NCI-H2081 (cell line): ENCODE results near the gene RETN.
A peak's percentile ranks its signal among the peaks of the same experiment; 100 is the strongest.
"Not testable (repeated sequence)": the region's sequence is repeated elsewhere in the genome, so short reads cannot be mapped to it uniquely, and the experiment has no call there.

ENCODE experiments used
- DNase-seq, 2 experiments: peaks; one replicate each; lab custom pipeline; 2025; lab: John Stamatoyannopoulos, UW

Gene RETN

DNA sequence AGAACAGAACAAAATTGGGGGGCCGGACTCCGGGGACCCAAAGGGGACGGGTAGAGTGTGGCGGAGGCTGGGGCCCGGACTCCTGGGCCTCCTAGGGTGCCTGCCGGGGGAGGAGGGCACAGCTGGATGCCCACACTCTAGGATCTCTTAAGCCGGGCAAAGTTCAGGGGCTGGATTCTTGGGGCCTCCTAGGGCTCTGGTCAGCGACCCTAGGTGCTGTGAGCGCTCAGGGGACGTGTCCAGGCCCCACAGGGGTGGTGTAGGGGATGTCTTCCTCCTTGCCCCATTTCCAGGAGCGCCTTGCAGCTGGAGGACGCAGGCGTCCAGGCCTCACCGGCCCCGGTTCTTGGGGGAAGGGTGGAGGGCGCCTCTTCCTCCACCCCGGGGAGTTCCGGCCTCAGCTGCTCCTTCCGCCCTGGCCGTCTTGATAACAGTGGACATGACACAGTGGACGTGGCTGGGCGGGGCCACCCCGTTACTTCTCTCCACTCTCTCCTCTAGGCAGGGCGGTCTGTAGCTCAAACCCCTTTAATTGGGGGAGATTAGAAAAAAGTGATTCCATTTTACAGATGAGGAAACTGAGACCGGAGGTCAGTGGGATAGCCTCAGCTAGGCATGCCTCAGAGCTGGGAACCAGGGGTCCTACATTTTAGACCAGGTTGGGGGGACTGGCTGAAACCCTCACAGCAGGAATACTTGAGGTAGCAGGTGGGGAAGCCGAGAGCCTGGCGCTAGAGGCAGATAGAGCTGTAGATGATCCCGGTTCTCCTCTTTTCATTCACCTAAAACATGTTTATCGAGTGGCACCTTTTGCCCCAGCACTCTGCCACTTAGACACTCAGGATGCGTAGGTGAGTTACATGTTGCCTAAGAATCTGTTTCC is 31.2 kb upstream of the RETN start:
- DNase-seq: no peak

GRCh38 chr19:7638802-7639465 is 29.9 kb upstream of the RETN start:
- DNase-seq: no peak

DNA sequence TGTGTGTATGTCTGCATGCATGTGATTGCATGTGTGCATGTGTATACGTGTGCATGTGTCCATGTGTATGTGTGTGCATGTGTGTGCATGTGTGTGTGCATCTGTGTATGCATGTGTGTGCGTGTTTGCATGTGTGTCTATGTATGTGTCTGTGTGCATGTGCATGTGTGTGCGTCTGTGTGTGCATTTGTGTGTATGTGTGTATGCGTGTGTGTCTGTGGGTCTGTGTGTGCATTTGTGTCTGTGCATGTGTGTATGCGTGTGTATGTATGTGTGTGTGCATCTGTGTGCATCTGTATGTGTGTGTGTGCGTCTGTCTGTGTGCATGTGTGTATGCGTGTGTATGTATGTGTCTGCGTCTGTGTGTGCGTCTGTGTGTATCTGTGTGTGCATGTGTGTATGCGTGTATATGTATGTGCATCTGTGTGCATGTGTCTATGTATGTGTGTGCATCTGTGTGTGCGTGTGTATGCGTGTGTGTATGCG is 28.9 kb upstream of the RETN start:
- no peak for DNase-seq

- no peak for DNase-seq
Measured at GRCh38 chr19:7640803-7641202, 28.0 kb upstream of the RETN start.

- no peak for DNase-seq
Measured at GRCh38 chr19:7641290-7642276, 27.3 kb upstream of the RETN start.

DNA sequence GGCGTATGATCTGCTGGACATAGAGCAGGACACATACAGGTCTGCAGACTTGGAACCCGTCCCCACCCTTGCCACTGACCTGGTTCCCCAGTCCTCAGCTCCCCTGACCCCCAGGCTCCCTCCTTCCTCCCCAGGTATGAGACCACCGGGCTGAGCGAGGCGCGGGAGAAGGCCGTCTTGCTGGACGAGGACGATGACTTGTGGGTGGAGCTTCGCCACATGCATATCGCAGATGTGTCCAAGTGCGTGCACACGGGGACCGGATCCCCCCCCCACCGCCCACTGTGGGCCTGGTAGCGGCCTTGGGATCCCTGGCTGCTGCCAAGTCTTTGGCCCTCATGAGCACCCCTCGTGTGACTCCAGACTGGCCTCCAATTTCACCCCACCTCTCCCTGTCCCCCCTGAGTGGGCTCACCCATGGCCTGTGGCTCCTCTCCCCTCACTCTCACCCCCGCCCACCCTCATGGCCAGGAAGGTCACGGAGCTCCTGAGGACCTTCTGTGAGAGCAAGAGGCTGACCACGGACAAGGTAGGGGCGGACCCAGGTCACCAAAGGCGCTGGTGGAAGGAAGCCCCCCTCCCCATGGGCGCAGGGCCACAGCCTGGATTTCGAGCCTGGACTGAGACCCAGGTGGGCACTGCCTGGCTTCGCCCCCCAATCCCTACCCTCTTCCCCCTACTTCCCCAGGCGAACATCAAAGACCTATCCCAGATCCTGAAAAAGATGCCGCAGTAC is 26.4 kb upstream of the RETN start:
- DNase-seq: no peak

DNA sequence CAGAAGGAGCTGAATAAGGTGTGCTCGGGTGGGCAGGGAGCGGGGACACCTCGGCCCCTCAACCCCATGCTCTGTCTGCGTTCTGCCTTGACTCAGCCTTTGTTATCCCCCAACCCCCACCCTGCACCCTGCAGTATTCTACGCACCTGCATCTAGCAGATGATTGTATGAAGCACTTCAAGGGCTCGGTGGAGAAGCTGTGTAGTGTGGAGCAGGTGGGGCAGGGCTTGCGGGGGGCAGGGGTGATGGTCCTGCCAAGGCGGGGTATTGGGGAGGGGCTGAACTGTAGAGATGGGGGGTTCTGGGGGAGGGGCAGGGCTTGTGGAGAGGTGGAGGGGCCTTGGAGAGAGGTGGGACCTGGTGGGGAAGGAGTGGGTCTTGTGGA is 25.8 kb upstream of the RETN start:
- no peak for DNase-seq

DNA sequence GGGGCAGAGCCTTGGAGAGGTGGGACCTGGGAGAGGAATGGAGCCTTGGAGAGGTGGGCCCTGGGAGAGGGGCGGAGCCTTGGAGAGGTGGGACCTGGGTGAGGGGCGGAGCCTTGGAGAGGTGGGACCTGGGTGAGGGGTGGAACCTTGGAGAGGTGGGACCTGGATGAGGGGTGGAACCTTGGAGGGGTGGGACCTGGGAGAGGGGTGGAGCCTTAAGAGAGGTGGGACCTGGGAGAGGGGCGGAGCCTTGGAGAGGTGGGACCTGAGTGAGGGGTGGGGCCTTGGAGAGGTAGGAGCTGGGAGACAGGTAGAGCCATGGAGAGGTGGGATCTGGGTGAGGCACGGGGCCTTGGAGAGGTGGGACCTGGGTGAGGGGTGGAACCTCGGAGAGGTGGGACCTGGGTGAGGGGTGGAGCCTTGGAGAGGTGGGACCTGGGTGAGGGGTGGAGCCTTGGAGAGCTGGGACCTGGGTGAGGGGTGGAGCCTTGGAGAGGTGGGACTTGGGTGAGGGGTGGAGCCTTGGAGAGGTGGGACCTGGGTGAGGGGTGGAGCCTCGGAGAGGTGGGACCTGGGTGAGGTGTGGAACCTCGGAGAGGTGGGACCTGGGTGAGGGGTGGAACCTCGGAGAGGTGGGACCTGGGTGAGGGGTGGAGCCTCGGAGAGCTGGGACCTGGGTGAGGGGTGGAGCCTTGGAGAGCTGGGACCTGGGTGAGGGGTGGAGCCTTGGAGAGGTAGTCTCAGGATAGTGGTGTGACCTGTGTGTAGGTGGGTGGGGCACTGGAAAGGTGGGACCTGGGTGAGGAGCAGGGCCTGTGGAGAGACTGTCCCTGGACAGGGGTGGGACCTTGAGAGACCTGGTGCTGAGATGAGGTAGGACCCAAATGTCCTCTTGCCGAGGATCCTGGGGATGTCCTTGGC is 25.0 kb upstream of the RETN start:
- not testable (repeated sequence) for DNase-seq

DNA sequence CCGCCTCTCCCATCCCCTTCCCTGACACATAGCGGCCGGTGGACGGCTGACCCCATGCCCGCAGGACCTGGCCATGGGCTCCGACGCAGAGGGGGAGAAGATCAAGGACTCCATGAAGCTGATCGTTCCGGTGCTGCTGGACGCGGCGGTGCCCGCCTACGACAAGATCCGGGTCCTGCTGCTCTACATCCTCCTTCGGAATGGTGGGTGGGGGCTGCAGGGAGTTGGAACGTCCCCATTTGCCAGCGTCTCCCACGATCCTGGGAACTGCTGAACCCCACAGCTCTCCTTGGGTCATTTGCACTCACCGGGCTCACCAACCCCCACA is 24.3 kb upstream of the RETN start:
- no peak for DNase-seq

DNA sequence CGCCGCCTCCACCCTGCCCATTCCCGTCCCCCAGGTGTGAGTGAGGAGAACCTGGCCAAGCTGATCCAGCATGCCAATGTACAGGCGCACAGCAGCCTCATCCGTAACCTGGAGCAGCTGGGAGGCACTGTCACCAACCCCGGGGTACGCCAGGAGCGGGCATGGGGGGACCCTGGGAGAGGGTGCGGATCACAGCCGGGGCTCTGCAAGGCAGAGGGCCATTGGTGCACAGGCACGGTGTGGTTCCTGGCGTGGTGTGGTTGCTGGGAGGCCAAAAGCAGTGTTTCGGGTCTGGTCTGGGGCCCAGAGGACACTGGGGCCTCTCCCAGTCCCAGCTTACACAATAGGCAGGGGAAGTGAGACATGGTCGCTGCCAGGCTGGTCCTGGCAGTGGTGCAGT is 23.7 kb upstream of the RETN start:
- DNase-seq: no peak

DNA sequence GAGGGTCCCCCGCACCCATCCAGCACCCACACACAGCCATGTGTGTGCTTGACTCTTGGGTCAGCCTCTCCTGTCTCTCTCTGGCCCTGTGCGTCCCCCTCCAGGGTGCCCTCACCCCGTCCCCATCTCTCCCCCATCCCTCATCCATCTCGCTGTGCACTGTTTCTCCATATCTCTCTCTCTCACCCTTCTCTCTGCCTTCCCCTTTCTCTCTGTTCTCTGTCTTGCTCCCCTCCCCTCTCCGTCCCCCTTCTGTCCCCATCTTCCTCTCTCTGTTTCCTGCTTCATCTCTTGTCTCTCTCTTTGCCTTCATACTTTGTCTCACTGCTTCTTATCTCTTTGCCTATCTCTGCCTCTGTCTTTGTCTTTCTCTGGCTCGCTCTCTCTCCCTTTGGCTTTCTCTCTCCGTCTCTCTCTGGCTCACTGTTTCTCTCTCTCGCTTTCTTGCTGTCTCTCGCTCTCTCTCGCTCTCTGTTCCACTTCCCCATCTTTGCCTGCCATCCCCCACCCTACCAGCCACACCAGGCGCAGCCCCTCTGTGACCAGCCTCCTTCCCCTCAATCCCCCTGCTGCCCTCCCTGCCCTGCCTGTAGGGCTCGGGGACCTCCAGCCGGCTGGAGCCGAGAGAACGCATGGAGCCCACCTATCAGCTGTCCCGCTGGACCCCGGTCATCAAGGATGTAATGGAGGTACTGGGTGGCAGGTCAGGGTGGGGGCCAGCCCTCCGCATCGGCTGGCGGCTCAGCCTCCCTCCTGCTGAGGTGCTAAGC is 23.0 kb upstream of the RETN start:
- no peak for DNase-seq

GRCh38 chr19:7646426-7646700 is 22.5 kb upstream of the RETN start:
- no peak for DNase-seq

GRCh38 chr19:7647156-7647555 is 21.7 kb upstream of the RETN start:
- DNase-seq: no peak

- DNase-seq: no peak
Measured at GRCh38 chr19:7648265-7649014, 20.4 kb upstream of the RETN start.

GRCh38 chr19:7650148-7650547 is 18.7 kb upstream of the RETN start:
- no peak for DNase-seq

- peak; percentile 56 to 59 for DNase-seq
Measured at GRCh38 chr19:7652061-7652641, 16.7 kb upstream of the RETN start.

GRCh38 chr19:7654401-7654800 is 14.4 kb upstream of the RETN start:
- DNase-seq: no peak

DNA sequence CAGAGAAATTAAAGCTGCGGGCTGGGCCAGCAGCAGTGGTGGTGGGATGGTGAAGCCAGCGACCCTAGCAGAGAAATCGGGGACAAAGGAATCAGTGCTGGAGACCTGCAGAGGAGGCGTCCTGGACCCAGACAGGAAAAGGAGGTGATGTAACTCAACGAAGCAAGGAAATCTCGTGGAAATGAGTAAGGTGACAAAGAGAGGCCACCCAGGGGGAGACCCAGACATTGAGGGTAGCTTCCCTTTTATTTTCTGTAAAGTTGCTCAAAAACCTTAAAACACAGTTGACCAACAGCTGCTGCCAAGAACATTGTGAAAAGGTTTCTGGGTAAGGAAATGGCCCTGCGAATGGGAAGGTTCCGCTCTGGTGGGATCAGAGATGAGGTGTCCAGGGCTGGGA is 13.3 kb upstream of the RETN start:
- no peak for DNase-seq
